ENCODE measurements around the gene ATXN1. TPM values are rescaled to one million over a fixed set of nuclear protein-coding genes. Genes with fewer than 3 reads are reported as not detected.

Gene ATXN1
- total RNA-seq, 1 donor from 2014 or later, result 3.9 TPM

- DNase-seq (ENCODE audit: low read depth, low spot score), result no peak
- no peaks in the 10 kb centered on the region for H3K36me3 Mint-ChIP-seq (ENCODE audit: low read depth)
- no peak overlapping the region for H3K4me3 Mint-ChIP-seq
- H3K27me3 Mint-ChIP-seq (ENCODE audit: low read depth), result no peaks in the 10 kb centered on the region
- H3K27ac Mint-ChIP-seq (ENCODE audit: unreplicated experiment), result no peak overlapping the region
- H3K9me3 Mint-ChIP-seq, result no peaks in the 10 kb centered on the region
- H3K4me1 Mint-ChIP-seq, result peaks cover 7% of the 10 kb centered on the region
- no peak for TF ChIP-seq CTCF (conservative IDR thresholded peaks at IDR 0.05)
Observed at GRCh38 chr6:16335176-16335575, 426.1 kb downstream of the ATXN1 start.

- Mint-ChIP-seq H3K4me3 (no peak overlapping the region), H3K9me3 (no peaks in the 10 kb centered on the region), H3K27ac (ENCODE audit: unreplicated experiment) (no peak overlapping the region), H3K27me3 (ENCODE audit: low read depth) (no peaks in the 10 kb centered on the region), H3K36me3 (ENCODE audit: low read depth) (no peaks in the 10 kb centered on the region), H3K4me1 (peaks cover 7% of the 10 kb centered on the region)
- TF ChIP-seq CTCF (conservative IDR thresholded peaks at IDR 0.05), result no peak
- DNase-seq (ENCODE audit: low read depth, low spot score), result no peak
Observed at GRCh38 chr6:16334671-16335070, 426.6 kb downstream of the ATXN1 start.

GRCh38 chr6:16333580-16333979 lies 427.7 kb downstream of the ATXN1 start:
- Mint-ChIP-seq H3K27me3 (ENCODE audit: low read depth) (no peaks in the 10 kb centered on the region), H3K36me3 (ENCODE audit: low read depth) (no peaks in the 10 kb centered on the region), H3K4me1 (peaks cover 2% of the 10 kb centered on the region), H3K4me3 (no peak overlapping the region), H3K27ac (ENCODE audit: unreplicated experiment) (no peak overlapping the region), H3K9me3 (no peaks in the 10 kb centered on the region)
- TF ChIP-seq CTCF (conservative IDR thresholded peaks at IDR 0.05), result no peak
- no peak for DNase-seq (ENCODE audit: low read depth, low spot score)

GRCh38 chr6:16332175-16332542 lies 429.1 kb downstream of the ATXN1 start:
- Mint-ChIP-seq H3K9me3 (no peaks in the 10 kb centered on the region), H3K27me3 (ENCODE audit: low read depth) (no peaks in the 10 kb centered on the region), H3K4me3 (no peak overlapping the region), H3K4me1 (no peaks in the 10 kb centered on the region), H3K27ac (ENCODE audit: unreplicated experiment) (no peak overlapping the region), H3K36me3 (ENCODE audit: low read depth) (no peaks in the 10 kb centered on the region)
- peak; percentile 84 for DNase-seq (ENCODE audit: low read depth, low spot score)
- TF ChIP-seq CTCF (conservative IDR thresholded peaks at IDR 0.05), result peak; percentile 93

- DNase-seq (ENCODE audit: low read depth, low spot score), result peak; percentile 63
- Mint-ChIP-seq H3K27me3 (ENCODE audit: low read depth) (no peaks in the 10 kb centered on the region), H3K9me3 (no peaks in the 10 kb centered on the region), H3K4me1 (no peaks in the 10 kb centered on the region), H3K36me3 (ENCODE audit: low read depth) (no peaks in the 10 kb centered on the region), H3K27ac (ENCODE audit: unreplicated experiment) (no peak overlapping the region), H3K4me3 (no peak overlapping the region)
- peak; percentile 91 for TF ChIP-seq CTCF (conservative IDR thresholded peaks at IDR 0.05)
Observed at GRCh38 chr6:16331384-16332174, 429.7 kb downstream of the ATXN1 start.
